ENCODE results near the gene PPP1R3A.

DNA sequence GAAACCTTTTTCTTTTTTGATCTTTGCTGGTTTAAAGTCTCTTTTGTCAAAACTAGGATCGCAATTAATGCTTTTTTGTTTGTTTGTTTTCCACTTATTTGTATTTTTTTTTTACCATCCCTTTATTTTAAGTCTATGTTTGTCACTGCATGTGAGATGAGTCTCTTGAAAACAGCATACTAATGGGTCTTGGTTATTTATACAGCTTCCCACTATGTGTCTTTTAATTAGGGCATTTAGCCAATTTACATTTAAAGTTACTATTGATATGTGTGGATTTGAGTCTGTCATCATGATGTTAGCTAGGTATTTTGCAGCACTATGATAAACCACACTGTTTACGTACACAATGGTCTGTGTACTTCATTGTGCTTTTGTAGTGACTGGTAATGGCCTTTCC is 34.7 kb upstream of the PPP1R3A start:
- TF ChIP-seq, protein P1, sequence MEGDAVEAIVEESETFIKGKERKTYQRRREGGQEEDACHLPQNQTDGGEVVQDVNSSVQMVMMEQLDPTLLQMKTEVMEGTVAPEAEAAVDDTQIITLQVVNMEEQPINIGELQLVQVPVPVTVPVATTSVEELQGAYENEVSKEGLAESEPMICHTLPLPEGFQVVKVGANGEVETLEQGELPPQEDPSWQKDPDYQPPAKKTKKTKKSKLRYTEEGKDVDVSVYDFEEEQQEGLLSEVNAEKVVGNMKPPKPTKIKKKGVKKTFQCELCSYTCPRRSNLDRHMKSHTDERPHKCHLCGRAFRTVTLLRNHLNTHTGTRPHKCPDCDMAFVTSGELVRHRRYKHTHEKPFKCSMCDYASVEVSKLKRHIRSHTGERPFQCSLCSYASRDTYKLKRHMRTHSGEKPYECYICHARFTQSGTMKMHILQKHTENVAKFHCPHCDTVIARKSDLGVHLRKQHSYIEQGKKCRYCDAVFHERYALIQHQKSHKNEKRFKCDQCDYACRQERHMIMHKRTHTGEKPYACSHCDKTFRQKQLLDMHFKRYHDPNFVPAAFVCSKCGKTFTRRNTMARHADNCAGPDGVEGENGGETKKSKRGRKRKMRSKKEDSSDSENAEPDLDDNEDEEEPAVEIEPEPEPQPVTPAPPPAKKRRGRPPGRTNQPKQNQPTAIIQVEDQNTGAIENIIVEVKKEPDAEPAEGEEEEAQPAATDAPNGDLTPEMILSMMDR (IDR thresholded peaks at IDR 0.05; ENCODE audit: poor library complexity) = no peak
- no peak for TF ChIP-seq EZH2 (IDR thresholded peaks at IDR 0.05; ENCODE audit: borderline replicate concordance)

Data from hepatocyte (in vitro differentiated cells).